ENCODE data around the gene LRP4.

- TF ChIP-seq POLR2AphosphoS5 (IDR thresholded peaks at IDR 0.05) (no peak), SMC3 (conservative IDR thresholded peaks at IDR 0.05; ENCODE audit: poor library complexity) (no peak), CTCF (IDR thresholded peaks at IDR 0.05; ENCODE audit: poor library complexity, severe bottlenecking) (no peak), TAF1 (IDR thresholded peaks at IDR 0.05; ENCODE audit: low read depth) (no peak), REST (IDR thresholded peaks at IDR 0.05; ENCODE audit: borderline replicate concordance) (no peak), EZH2 (IDR thresholded peaks at IDR 0.05; ENCODE audit: borderline replicate concordance, insufficient read depth, low read length, poor library complexity, severe bottlenecking) (no peak), MXI1 (conservative IDR thresholded peaks at IDR 0.05; ENCODE audit: poor library complexity, severe bottlenecking) (no peak), EP300 (conservative IDR thresholded peaks at IDR 0.05; ENCODE audit: poor library complexity, severe bottlenecking) (no peak), RAD21 (conservative IDR thresholded peaks at IDR 0.05) (no peak)
Observed at GRCh38 chr11:46840116-46840515, 78.2 kb downstream of the LRP4 start.
